ENCODE data around the gene RPL35.

The RPL35 gene

GRCh38 chr9:124813041-124813440 is 48.7 kb downstream of the RPL35 start:
- Histone ChIP-seq H3K27me3 (ENCODE audit: control insufficient read depth in 1 of 2, insufficient read depth in 1 of 2, low read length in 2 of 2) (no peaks in the 10 kb centered on the region), H3K79me1 (replicated peaks; ENCODE audit: low read length, poor library complexity, severe bottlenecking) (no peaks in the 10 kb centered on the region), H3K36me3 (ENCODE audit: control insufficient read depth in 1 of 2, insufficient read depth in 2 of 2, low read depth in 1 of 2, low read length in 2 of 2) (peaks cover 14 to 16% of the 10 kb centered on the region in 2 experiments), H3K4me1 (ENCODE audit: control insufficient read depth, insufficient read depth, low read depth, low read length) (peaks cover 35% of the 10 kb centered on the region), H3K27ac (ENCODE audit: low read length, poor library complexity, severe bottlenecking) (peak overlapping the region; percentile 91), H2BK12ac (ENCODE audit: low read length in 2 of 2) (peak overlapping the region in 1 of 2 experiments; percentile 56), H3K23ac (ENCODE audit: low read length in 2 of 2) (no peak overlapping the region), H3K14ac (ENCODE audit: low read length in 2 of 2) (no peak overlapping the region), H3K4me3 (ENCODE audit: insufficient read depth in 1 of 2, low read depth in 1 of 2, low read length in 2 of 2) (no peak overlapping the region), H2AFZ (ENCODE audit: low read depth, low read length) (no peak overlapping the region), H3K4me2 (ENCODE audit: low read length, poor library complexity, severe bottlenecking) (no peak overlapping the region), H3K18ac (ENCODE audit: low read depth in 1 of 2, low read length in 2 of 2) (peak overlapping the region in 1 of 2 experiments; percentile 59), H2BK5ac (ENCODE audit: low read depth, low read length, poor library complexity, severe bottlenecking) (peak overlapping the region; percentile 63), H2BK15ac (ENCODE audit: low read depth, poor library complexity, severe bottlenecking) (no peak overlapping the region), H3K9ac (ENCODE audit: low read length) (peak overlapping the region; percentile 83), H3K4ac (ENCODE audit: low read depth in 1 of 2, low read length in 2 of 2) (peak overlapping the region in 1 of 2 experiments; percentile 49), H4K8ac (ENCODE audit: low read length) (peak overlapping the region; percentile 27), H4K91ac (ENCODE audit: low read length) (no peak overlapping the region), H3K9me3 (ENCODE audit: control insufficient read depth, low read length) (no peaks in the 10 kb centered on the region), H2AK5ac (ENCODE audit: low read length, severe bottlenecking) (peak overlapping the region; percentile 81), H2BK120ac (ENCODE audit: low read depth, low read length) (no peak overlapping the region)
- no peak for DNase-seq
- WGBS, result 93% methylated on average over 7 of the region's 7 CpGs

- H3K4me1 ChIP-seq (ENCODE audit: control insufficient read depth, insufficient read depth, low read depth, low read length), result peaks cover 35% of the 10 kb centered on the region
- H3K36me3 ChIP-seq (ENCODE audit: control insufficient read depth in 1 of 2, insufficient read depth in 2 of 2, low read depth in 1 of 2, low read length in 2 of 2), result peaks cover 14 to 21% of the 10 kb centered on the region in 2 experiments
- DNase-seq, result peak; percentile 95
- no peak overlapping the region for H3K18ac ChIP-seq (ENCODE audit: low read depth in 1 of 2, low read length in 2 of 2)
- H3K27me3 ChIP-seq (ENCODE audit: control insufficient read depth in 1 of 2, insufficient read depth in 1 of 2, low read length in 2 of 2), result no peaks in the 10 kb centered on the region
- H2BK5ac ChIP-seq (ENCODE audit: low read depth, low read length, poor library complexity, severe bottlenecking), result no peak overlapping the region
- H4K8ac ChIP-seq (ENCODE audit: low read length), result peak overlapping the region; percentile 42
- H3K79me1 ChIP-seq (replicated peaks; ENCODE audit: low read length, poor library complexity, severe bottlenecking), result no peaks in the 10 kb centered on the region
- H2BK15ac ChIP-seq (ENCODE audit: low read depth, poor library complexity, severe bottlenecking), result peak overlapping the region; percentile 12
- H3K4me2 ChIP-seq (ENCODE audit: low read length, poor library complexity, severe bottlenecking), result no peak overlapping the region
- no peak overlapping the region for H3K23ac ChIP-seq (ENCODE audit: low read length in 2 of 2)
- H2AK5ac ChIP-seq (ENCODE audit: low read length, severe bottlenecking), result no peak overlapping the region
- H3K27ac ChIP-seq (ENCODE audit: low read length, poor library complexity, severe bottlenecking), result peak overlapping the region; percentile 91
- no peak overlapping the region for H3K4me3 ChIP-seq (ENCODE audit: insufficient read depth in 1 of 2, low read depth in 1 of 2, low read length in 2 of 2)
- no peak overlapping the region for H4K91ac ChIP-seq (ENCODE audit: low read length)
- WGBS, result 14% methylated on average over 2 of the region's 6 CpGs
- H2BK12ac ChIP-seq (ENCODE audit: low read length in 2 of 2), result no peak overlapping the region
- H2AFZ ChIP-seq (ENCODE audit: low read depth, low read length), result no peak overlapping the region
- no peak overlapping the region for H3K4ac ChIP-seq (ENCODE audit: low read depth in 1 of 2, low read length in 2 of 2)
- H2BK120ac ChIP-seq (ENCODE audit: low read depth, low read length), result no peak overlapping the region
- no peaks in the 10 kb centered on the region for H3K9me3 ChIP-seq (ENCODE audit: control insufficient read depth, low read length)
- no peak overlapping the region for H3K14ac ChIP-seq (ENCODE audit: low read length in 2 of 2)
- peak overlapping the region; percentile 83 for H3K9ac ChIP-seq (ENCODE audit: low read length)
These were observed 49.3 kb downstream of the RPL35 start for GRCh38 chr9:124812441-124812876.

DNA sequence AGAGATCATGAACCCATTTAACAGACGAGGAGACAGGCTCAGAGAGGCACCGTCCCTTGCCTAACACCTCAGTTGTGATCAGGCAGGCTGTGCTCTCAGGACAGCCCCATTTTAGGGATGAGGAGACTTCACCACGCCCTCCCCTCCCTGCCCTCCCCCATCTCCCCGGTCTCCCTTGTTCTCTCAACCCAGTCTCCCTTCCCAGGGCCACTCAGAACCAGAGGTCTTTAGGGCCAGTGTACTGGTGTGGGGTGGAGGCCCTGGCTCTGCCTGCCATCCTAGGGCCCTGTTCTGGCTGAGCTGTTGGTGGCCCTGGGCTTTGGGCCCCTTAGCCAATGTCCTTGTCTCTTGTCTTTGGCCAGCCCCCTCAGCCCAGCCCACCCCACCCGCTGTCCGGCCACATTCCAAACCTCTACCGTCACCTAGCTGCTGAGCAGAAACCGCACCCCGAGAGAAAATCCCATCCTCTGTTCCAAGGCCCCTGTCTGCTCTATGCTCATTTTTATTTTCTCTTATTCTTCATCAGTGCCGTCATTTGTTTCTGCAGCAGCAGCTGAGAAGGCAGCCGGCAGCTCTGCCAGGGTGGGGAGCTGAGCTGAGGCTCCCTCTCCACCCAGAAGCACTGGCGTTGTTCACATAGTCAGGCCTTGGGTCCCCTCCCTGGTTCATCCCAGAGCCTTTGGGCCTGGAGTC is 50.9 kb downstream of the RPL35 start:
- Histone ChIP-seq H3K9me3 (ENCODE audit: control insufficient read depth, low read length) (no peaks in the 10 kb centered on the region), H2BK5ac (ENCODE audit: low read depth, low read length, poor library complexity, severe bottlenecking) (peak overlapping the region; percentile 93), H4K8ac (ENCODE audit: low read length) (peak overlapping the region; percentile 88), H3K14ac (ENCODE audit: low read length in 2 of 2) (peak overlapping the region in 1 of 2 experiments; percentile 74), H2AK5ac (ENCODE audit: low read length, severe bottlenecking) (peak overlapping the region; percentile 100), H2BK120ac (ENCODE audit: low read depth, low read length) (peak overlapping the region; percentile 3), H3K4me2 (ENCODE audit: low read length, poor library complexity, severe bottlenecking) (no peak overlapping the region), H3K18ac (ENCODE audit: low read depth in 1 of 2, low read length in 2 of 2) (peak overlapping the region; percentile 55 to 95), H3K23ac (ENCODE audit: low read length in 2 of 2) (peak overlapping the region in 1 of 2 experiments; percentile 63), H2AFZ (ENCODE audit: low read depth, low read length) (peak overlapping the region; percentile 57), H3K79me1 (replicated peaks; ENCODE audit: low read length, poor library complexity, severe bottlenecking) (no peaks in the 10 kb centered on the region), H3K4ac (ENCODE audit: low read depth in 1 of 2, low read length in 2 of 2) (peak overlapping the region; percentile 69 to 89), H3K9ac (ENCODE audit: low read length) (peak overlapping the region; percentile 83), H3K4me3 (ENCODE audit: insufficient read depth in 1 of 2, low read depth in 1 of 2, low read length in 2 of 2) (no peak overlapping the region), H3K27ac (ENCODE audit: low read length, poor library complexity, severe bottlenecking) (peak overlapping the region; percentile 98), H3K4me1 (ENCODE audit: control insufficient read depth, insufficient read depth, low read depth, low read length) (peaks cover 35% of the 10 kb centered on the region), H4K91ac (ENCODE audit: low read length) (peak overlapping the region; percentile 86), H3K27me3 (ENCODE audit: control insufficient read depth in 1 of 2, insufficient read depth in 1 of 2, low read length in 2 of 2) (no peaks in the 10 kb centered on the region), H3K36me3 (ENCODE audit: control insufficient read depth in 1 of 2, insufficient read depth in 2 of 2, low read depth in 1 of 2, low read length in 2 of 2) (peaks cover 14 to 21% of the 10 kb centered on the region in 2 experiments), H2BK15ac (ENCODE audit: low read depth, poor library complexity, severe bottlenecking) (peak overlapping the region; percentile 83), H2BK12ac (ENCODE audit: low read length in 2 of 2) (peak overlapping the region; percentile 83 to 99)
- WGBS, result 22% methylated on average over 11 of the region's 12 CpGs
- DNase-seq, result peak; percentile 87

DNA sequence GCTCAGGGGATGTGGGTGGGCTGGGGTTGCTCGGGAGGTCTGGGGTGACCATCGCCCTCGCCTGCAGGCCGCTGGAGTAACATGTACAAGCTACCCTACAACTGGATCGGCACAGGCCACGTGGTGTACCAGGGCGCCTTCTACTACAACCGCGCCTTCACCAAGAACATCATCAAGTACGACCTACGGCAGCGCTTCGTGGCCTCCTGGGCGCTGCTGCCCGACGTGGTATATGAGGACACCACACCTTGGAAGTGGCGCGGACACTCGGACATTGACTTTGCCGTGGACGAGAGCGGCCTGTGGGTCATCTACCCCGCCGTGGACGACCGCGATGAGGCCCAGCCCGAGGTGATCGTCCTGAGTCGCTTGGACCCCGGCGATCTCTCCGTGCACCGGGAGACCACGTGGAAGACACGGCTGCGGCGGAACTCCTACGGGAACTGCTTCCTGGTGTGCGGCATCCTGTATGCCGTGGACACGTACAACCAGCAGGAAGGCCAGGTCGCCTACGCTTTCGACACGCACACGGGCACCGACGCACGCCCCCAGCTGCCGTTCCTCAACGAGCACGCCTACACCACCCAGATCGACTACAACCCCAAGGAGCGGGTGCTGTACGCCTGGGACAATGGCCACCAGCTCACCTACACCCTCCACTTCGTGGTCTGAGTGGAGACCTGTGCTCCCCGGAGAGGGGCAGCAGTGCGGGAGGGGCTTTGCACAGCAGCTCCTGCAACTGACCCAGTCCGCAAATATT is 51.8 kb downstream of the RPL35 start:
- Histone ChIP-seq H3K27ac (ENCODE audit: low read length, poor library complexity, severe bottlenecking) (peak overlapping the region; percentile 98), H2AK5ac (ENCODE audit: low read length, severe bottlenecking) (peak overlapping the region; percentile 76), H3K18ac (ENCODE audit: low read depth in 1 of 2, low read length in 2 of 2) (peak overlapping the region in 1 of 2 experiments; percentile 73), H3K79me1 (replicated peaks; ENCODE audit: low read length, poor library complexity, severe bottlenecking) (no peaks in the 10 kb centered on the region), H2BK120ac (ENCODE audit: low read depth, low read length) (no peak overlapping the region), H3K9me3 (ENCODE audit: control insufficient read depth, low read length) (no peaks in the 10 kb centered on the region), H3K27me3 (ENCODE audit: control insufficient read depth in 1 of 2, insufficient read depth in 1 of 2, low read length in 2 of 2) (no peaks in the 10 kb centered on the region), H3K4ac (ENCODE audit: low read depth in 1 of 2, low read length in 2 of 2) (peak overlapping the region; percentile 36 to 64), H4K91ac (ENCODE audit: low read length) (peak overlapping the region; percentile 71), H3K4me2 (ENCODE audit: low read length, poor library complexity, severe bottlenecking) (no peak overlapping the region), H3K36me3 (ENCODE audit: control insufficient read depth in 1 of 2, insufficient read depth in 2 of 2, low read depth in 1 of 2, low read length in 2 of 2) (peaks cover 19 to 21% of the 10 kb centered on the region in 2 experiments), H2BK5ac (ENCODE audit: low read depth, low read length, poor library complexity, severe bottlenecking) (no peak overlapping the region), H3K9ac (ENCODE audit: low read length) (no peak overlapping the region), H4K8ac (ENCODE audit: low read length) (no peak overlapping the region), H3K23ac (ENCODE audit: low read length in 2 of 2) (peak overlapping the region in 1 of 2 experiments; percentile 7), H3K4me3 (ENCODE audit: insufficient read depth in 1 of 2, low read depth in 1 of 2, low read length in 2 of 2) (no peak overlapping the region), H3K4me1 (ENCODE audit: control insufficient read depth, insufficient read depth, low read depth, low read length) (peaks cover 35% of the 10 kb centered on the region), H2BK15ac (ENCODE audit: low read depth, poor library complexity, severe bottlenecking) (peak overlapping the region; percentile 50), H3K14ac (ENCODE audit: low read length in 2 of 2) (no peak overlapping the region), H2AFZ (ENCODE audit: low read depth, low read length) (no peak overlapping the region), H2BK12ac (ENCODE audit: low read length in 2 of 2) (peak overlapping the region in 1 of 2 experiments; percentile 55)
- 97% methylated on average over 60 of the region's 60 CpGs for WGBS
- DNase-seq, result no peak

All from mesenchymal stem cell (in vitro differentiated cells and primary cell).